Muscle layer of colon (tissue), 2 donors: ENCODE data around the gene ZSWIM1.
A peak's percentile ranks its signal among the peaks of the same experiment; 100 is the strongest.

ENCODE experiments used
- H3K27ac ChIP-seq: one replicate; pipeline ENCODE4 v1.7.0; 2013; ENCODE audit warnings: low read depth, mild to moderate bottlenecking, low read length, moderate library complexity
- H3K27me3 ChIP-seq, 2 donors: one replicate each; pipeline ENCODE4 v1.7.0; 2013; ENCODE audit warnings: low read length in 2 of 2, mild to moderate bottlenecking in 2 of 2; ENCODE audit not compliant: insufficient read depth in 2 of 2, control insufficient read depth in 1 of 2
- H3K36me3 ChIP-seq: one replicate; pipeline ENCODE4 v1.7.0; 2013; ENCODE audit warnings: mild to moderate bottlenecking, low read length; ENCODE audit not compliant: insufficient read depth
- H3K4me1 ChIP-seq: one replicate; pipeline ENCODE4 v1.7.0; 2013; ENCODE audit warnings: mild to moderate bottlenecking, low read length; ENCODE audit not compliant: insufficient read depth
- H3K4me3 ChIP-seq, 2 donors: one replicate each; pipeline ENCODE4 v1.7.0; 2013; ENCODE audit warnings: low read length in 2 of 2, low read depth in 1 of 2, mild to moderate bottlenecking in 1 of 2, moderate library complexity in 1 of 2
- H3K9ac ChIP-seq: one replicate; pipeline ENCODE4 v1.7.0; 2013; ENCODE audit warnings: low read length
- H3K9me3 ChIP-seq: one replicate; pipeline ENCODE4 v1.7.0; 2013; ENCODE audit warnings: mild to moderate bottlenecking, low read length
- donor health status: abdominal sarcoma.
- donor health status: Adenocarcinoma of cecum.

The ZSWIM1 gene

DNA sequence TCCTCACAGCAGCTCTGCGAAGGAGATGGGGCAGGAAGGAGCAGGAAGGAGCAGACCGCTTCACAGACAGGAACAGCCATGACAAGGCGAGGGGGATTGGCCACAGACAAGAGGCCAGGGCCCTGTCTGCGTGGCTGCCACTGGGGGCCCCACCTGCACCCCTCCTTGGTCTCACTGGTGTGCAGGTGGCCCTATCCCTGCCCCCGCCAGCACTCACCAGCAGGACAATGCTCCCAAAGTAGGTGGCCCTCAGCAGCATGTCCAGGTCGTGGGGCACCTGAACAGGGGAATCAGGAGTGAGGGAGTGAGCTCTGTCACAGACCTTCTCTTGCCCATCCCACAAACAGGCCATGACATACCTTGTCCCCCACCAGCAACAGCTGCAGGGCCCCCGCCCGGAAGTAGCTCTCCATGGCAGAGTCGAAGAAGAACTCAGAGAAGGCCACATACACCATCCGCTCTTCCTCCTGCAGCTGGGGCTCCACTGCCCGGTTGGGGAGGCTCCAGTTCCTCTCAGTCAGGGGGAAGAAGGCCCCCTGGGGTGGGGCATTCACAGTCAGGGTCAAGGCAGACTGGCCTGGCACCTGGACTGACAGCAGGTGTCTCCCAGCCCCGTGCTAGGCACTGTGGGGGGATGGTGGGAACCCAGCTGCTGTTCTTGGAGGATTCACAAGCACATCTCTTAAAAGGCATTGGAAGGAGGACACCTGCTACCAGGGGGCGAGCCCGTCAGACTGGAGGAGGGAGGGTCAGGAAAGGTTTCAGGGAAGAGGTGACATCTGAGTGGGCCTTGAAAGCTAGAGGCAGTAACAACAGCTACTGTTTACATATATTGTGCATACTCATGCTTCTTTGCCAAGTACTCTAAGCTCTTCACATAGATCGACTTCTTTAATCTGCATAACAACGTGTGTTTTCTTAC lies 23.8 kb downstream of the ZSWIM1 start:
- H3K27ac ChIP-seq: no peak overlapping the region
- no peaks in the 10 kb centered on the region for H3K4me1 ChIP-seq

GRCh38 chr20:45905505-45906079 lies 24.6 kb downstream of the ZSWIM1 start:
- Histone ChIP-seq H3K27ac (no peak overlapping the region), H3K4me1 (no peaks in the 10 kb centered on the region), H3K36me3 (peaks cover 22% of the 10 kb centered on the region), H3K27me3 (no peaks in the 10 kb centered on the region), H3K9ac (no peak overlapping the region), H3K9me3 (no peaks in the 10 kb centered on the region), H3K4me3 (no peak overlapping the region)

More for the DNA sequence above, 23.8 kb downstream of the ZSWIM1 start:
- Histone ChIP-seq H3K9ac (no peak overlapping the region), H3K4me3 (no peak overlapping the region), H3K9me3 (no peaks in the 10 kb centered on the region), H3K36me3 (peaks cover 23% of the 10 kb centered on the region), H3K27me3 (no peaks in the 10 kb centered on the region)

DNA sequence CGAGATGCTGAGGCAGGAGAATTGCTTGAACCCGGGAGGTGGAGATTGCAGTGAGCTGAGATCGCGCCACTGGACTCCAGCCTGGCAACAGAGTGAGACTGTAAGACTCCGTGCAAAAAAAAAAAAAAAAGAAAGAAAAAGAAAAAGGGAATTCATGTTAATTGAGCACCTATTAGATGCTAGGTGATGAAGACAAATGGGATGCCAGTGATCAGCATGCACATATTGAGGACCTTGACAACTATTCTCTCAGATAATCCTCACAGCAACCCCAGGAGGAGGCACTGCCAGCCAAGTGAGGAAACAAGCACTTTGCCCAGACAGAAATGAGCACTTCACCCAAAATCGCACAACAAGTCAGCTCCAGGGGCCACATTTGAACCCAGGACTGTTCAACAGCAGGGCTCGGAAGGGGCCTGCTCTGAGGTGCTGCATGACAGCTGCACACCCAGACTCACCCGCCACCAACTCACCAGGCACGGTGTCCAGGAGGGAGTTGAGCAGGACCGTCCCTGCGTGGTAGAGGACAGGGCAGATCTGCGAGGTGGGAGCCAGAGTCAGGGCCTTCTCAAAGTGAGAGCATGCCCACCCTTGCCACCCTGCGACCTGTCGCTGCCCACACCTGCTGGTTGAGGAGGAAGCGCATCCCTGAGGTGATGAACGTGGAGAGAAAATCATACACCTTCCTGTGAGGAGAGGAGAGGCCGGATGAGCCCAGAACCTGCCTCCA lies 26.4 kb downstream of the ZSWIM1 start:
- Histone ChIP-seq H3K9me3 (no peaks in the 10 kb centered on the region), H3K4me1 (peaks cover 9% of the 10 kb centered on the region), H3K9ac (no peak overlapping the region), H3K27me3 (no peaks in the 10 kb centered on the region), H3K27ac (no peak overlapping the region), H3K36me3 (peaks cover 14% of the 10 kb centered on the region), H3K4me3 (no peak overlapping the region)

GRCh38 chr20:45908084-45908483 lies 27.1 kb downstream of the ZSWIM1 start:
- H3K27me3 ChIP-seq: no peaks in the 10 kb centered on the region
- no peaks in the 10 kb centered on the region for H3K9me3 ChIP-seq
- no peak overlapping the region for H3K9ac ChIP-seq
- peaks cover 11% of the 10 kb centered on the region for H3K4me1 ChIP-seq
- H3K36me3 ChIP-seq: peaks cover 11% of the 10 kb centered on the region
- no peak overlapping the region for H3K4me3 ChIP-seq
- no peak overlapping the region for H3K27ac ChIP-seq

DNA sequence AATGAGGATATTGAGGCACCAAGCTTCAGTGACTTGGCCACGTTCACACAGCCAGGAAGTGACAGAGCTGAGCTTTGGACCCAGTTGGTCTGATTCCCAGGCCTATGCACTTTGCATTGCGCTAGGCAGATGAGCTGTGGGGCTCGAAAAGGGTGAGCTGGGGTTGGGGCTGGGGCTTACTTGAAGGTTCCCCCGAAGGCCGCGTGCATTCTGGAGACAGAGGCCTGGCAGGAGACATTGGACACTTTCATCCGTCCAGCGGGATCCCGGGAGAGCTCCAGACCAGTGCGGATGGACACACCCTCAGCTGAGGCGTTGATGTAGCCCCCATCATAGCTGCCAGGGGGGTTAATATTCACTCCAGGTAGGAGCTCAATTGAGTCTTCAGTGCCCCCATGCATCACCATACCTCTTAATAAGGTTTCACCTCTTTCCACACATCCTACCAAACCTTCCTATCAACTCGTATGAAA lies 28.3 kb downstream of the ZSWIM1 start:
- H3K27ac ChIP-seq: no peak overlapping the region
- H3K9me3 ChIP-seq: no peaks in the 10 kb centered on the region
- H3K9ac ChIP-seq: no peak overlapping the region
- H3K27me3 ChIP-seq: no peaks in the 10 kb centered on the region
- peaks cover 11% of the 10 kb centered on the region for H3K4me1 ChIP-seq
- H3K4me3 ChIP-seq: peak overlapping the region in 1 of 2 donors; percentile 14
- peaks cover 8% of the 10 kb centered on the region for H3K36me3 ChIP-seq

DNA sequence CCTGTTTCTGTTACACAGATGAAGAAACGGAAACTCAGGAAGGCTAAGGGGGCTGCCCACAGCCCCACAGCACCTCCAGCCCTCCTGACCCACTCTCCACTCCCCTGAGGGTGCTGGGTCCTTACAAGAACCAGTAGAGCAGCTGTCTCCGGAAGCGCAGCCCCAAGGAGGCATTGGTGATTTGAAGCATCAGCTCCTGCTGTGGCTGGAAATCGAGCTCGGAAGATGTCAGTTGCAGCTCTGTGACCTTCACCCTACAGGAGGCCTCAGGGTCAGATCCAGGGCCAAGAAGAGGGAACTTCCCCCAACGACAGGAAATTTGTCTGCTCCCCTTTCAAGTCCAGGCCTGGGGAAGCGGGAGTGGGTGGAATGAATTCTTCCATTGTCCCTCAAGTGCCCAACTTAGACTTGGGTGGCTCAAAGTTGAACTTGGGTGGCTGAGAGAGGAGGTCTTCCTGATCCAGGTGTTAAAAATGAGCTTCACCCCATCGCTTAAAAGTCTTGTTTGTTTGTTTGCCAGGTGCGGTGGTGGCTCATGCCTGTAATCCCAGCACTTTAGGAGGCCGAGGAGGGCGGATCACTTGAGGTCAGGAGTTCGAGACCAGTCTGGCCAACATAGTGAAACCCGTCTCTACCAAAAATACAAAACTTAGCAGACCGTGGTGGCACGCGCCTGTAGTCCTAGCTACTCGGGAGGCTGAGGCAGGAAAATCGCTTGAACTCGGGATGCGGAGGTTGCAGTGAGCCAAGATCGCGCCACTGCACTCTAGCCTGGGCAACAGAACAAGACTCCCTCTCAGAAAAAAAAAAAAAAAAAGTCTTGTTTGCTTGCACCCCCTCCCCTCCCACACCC lies 29.0 kb downstream of the ZSWIM1 start:
- Histone ChIP-seq H3K27me3 (no peaks in the 10 kb centered on the region), H3K4me3 (peak overlapping the region in 1 of 2 donors; percentile 14), H3K9me3 (no peaks in the 10 kb centered on the region), H3K27ac (no peak overlapping the region), H3K36me3 (peaks cover 8% of the 10 kb centered on the region), H3K9ac (no peak overlapping the region), H3K4me1 (peaks cover 11% of the 10 kb centered on the region)

DNA sequence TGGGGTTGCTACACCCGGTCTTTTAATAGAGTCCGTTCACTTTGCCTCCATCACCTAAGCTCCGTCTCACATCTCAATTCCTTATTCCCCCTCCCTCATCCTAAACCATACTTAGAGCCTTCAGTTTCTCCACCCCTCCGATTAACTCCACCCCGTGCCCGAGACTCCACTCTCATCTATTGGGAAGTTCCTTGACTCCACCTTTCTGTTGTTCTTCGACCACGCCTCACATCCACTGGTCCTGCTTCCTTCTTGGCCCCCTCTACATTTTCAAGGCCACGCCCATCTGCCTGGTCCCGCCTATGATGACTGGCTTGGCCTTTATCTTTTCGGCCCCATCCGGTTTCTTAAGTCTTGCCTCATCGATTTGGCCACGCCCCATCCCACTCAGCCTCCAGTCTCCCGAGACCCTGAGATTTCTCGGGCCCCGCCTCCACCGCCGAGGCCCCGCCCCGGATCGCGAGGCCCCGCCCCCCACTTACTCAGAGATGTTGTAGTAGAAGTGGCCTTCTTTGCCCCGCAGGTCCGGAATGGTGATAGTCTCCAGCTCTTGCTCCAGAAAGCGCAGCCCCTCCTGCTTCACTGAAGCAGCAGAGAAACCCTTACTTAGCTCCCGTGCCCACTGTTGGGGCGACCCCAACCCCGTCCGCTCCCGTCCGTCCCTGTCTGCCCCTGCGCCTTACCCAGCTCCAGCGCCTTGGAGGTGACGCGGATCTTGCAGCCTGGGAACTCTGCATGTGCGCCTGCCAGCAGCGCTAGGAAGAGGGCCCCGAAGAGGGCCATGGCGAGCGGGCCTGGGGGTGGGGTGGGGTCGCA lies 29.9 kb downstream of the ZSWIM1 start:
- Histone ChIP-seq H3K27ac (peak overlapping the region; percentile 91), H3K4me3 (peak overlapping the region; percentile 52 to 84), H3K9me3 (no peaks in the 10 kb centered on the region), H3K4me1 (peaks cover 11% of the 10 kb centered on the region), H3K36me3 (peaks cover 3% of the 10 kb centered on the region), H3K27me3 (no peaks in the 10 kb centered on the region), H3K9ac (peak overlapping the region; percentile 46)

- Histone ChIP-seq H3K36me3 (no peaks in the 10 kb centered on the region), H3K9ac (peak within 1 kb of the TSS; percentile 46), H3K4me1 (peaks cover 11% of the 10 kb centered on the region), H3K27ac (peak within 1 kb of the TSS; percentile 91), H3K27me3 (no peaks in the 10 kb centered on the region), H3K4me3 (peak within 1 kb of the TSS; percentile 52 to 84), H3K9me3 (no peaks in the 10 kb centered on the region)
Observed at GRCh38 chr20:45911486-45912343, 30.7 kb downstream of the ZSWIM1 start, which contains the start of gene PLTP. TSS of gene PLTP (minus strand) at chr20:45912155. CDS start at chr20:45911452, 703 bp downstream.

DNA sequence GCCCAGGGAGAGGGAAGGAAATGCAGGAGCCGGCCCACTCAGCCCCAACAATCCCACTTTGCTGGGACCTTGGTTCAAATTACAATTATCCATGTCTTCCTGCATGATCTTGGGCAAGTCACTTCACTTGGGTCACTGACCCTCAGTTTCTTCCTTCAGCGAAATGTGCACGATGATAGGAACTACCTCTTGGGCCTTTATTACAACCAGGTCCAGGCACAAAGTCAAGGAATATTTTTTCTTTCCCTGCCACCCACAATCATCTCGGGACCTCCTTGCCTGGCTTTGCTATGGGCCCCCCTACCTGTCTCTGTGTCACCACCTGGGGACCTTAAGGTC lies 31.3 kb downstream of the ZSWIM1 start:
- no peaks in the 10 kb centered on the region for H3K9me3 ChIP-seq
- peaks cover 11% of the 10 kb centered on the region for H3K4me1 ChIP-seq
- peak overlapping the region; percentile 52 to 84 for H3K4me3 ChIP-seq
- H3K27ac ChIP-seq: no peak overlapping the region
- H3K27me3 ChIP-seq: no peaks in the 10 kb centered on the region
- no peaks in the 10 kb centered on the region for H3K36me3 ChIP-seq
- peak overlapping the region; percentile 21 for H3K9ac ChIP-seq
